ENCODE data around the gene LARGE1.

DNA sequence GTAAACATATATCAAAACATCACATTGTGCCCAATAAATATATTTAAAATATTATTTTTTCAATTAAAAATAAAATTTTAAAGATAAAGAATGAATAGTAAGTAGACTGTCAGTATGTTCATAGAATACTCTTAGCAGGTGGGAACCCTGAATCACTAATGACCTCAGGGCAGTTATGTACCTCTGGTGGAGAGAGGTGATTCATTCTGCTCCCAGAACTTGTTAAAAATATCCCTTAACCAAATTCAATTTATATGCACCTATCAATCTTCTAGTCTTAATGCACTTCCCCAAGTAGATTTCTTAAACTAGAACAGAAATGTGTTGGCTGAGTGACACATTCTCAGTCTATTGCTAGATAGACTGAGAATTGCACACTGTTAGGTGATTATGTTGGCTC, 678.2 kb downstream of the LARGE1 start:
- TF ChIP-seq, protein P1, sequence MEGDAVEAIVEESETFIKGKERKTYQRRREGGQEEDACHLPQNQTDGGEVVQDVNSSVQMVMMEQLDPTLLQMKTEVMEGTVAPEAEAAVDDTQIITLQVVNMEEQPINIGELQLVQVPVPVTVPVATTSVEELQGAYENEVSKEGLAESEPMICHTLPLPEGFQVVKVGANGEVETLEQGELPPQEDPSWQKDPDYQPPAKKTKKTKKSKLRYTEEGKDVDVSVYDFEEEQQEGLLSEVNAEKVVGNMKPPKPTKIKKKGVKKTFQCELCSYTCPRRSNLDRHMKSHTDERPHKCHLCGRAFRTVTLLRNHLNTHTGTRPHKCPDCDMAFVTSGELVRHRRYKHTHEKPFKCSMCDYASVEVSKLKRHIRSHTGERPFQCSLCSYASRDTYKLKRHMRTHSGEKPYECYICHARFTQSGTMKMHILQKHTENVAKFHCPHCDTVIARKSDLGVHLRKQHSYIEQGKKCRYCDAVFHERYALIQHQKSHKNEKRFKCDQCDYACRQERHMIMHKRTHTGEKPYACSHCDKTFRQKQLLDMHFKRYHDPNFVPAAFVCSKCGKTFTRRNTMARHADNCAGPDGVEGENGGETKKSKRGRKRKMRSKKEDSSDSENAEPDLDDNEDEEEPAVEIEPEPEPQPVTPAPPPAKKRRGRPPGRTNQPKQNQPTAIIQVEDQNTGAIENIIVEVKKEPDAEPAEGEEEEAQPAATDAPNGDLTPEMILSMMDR (IDR thresholded peaks at IDR 0.05; ENCODE audit: insufficient read depth, low read length, poor library complexity, severe bottlenecking), result no peak
- no peak for TF ChIP-seq EZH2phosphoT487 (conservative IDR thresholded peaks at IDR 0.05; ENCODE audit: low read length)

Measured in SU-DHL-6 (cell line).